ENCODE measurements around the gene TNRC6A.
"Not testable (repeated sequence)": the region's sequence is repeated elsewhere in the genome, so short reads cannot be mapped to it uniquely, and the experiment has no call there.

The TNRC6A gene

DNA sequence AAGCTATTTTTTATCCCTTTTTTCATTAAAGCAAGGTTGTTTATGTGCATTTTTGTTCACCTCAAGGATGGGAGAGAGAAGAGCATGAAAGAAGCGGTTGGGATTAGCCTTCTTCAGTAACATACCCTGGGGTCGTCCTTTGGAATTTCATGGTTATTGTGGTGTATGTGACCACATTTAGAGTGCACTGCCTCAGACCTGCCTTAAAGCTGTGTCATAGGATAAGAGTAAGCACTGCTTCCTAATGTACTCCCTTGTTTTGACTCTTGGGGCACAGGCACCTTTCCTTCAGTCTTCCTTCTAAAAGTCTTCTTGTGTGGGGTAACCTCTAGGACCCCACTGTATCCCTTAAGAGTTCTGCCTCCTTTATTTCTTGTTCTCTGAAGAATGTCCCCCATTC is 28.9 kb downstream of the TNRC6A start:
- DNase-seq (ENCODE audit: low spot score) = no peak

- DNase-seq (ENCODE audit: low spot score) = no peak
Measured at GRCh38 chr16:24759006-24759405, 29.6 kb downstream of the TNRC6A start.

- no peak for DNase-seq (ENCODE audit: low spot score)
Measured at GRCh38 chr16:24761526-24761925, 32.1 kb downstream of the TNRC6A start.

DNA sequence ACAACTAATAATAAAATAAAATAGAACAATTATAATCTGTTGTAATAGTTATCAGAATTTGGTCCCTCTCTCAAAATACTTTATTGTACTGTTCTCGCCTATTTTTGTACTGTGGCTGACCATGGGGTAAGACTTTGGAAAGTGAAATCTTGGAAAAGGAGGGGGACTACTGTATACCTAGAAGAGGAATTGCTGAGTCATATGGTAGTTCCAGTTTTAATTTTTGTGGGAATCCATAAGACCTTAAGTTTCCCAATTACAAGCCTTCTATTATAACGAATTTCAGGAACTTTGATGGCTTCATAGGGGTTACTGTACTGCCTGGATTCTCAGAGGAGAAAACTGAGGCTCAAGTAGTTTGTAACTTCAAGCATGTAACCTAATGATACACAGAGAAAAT is 35.5 kb downstream of the TNRC6A start:
- no peak for DNase-seq (ENCODE audit: low spot score)

- no peak for DNase-seq (ENCODE audit: low spot score)
Measured at GRCh38 chr16:24766057-24766456, 36.6 kb downstream of the TNRC6A start.

DNA sequence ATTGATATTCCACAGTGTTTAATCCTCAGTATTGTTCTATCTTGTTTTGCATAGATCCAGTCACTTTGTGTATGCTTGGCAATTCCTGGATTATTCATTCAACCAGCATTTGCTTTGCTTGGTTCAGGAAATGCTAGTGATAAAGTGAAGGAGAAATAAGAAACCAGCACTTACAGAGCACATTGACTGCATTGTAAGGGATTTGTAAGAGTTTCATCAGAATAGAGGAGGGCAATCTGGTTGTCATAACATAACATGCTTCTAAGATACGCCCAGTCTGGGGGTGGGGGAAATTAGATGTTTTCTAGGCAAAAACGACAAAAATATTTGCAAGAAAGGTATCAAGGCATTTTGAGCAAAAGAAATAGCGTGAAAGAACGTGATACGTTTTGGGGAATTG is 40.4 kb downstream of the TNRC6A start:
- no peak for DNase-seq (ENCODE audit: low spot score)

GRCh38 chr16:24771132-24771778 is 41.8 kb downstream of the TNRC6A start:
- no peak for DNase-seq (ENCODE audit: low spot score)

- DNase-seq (ENCODE audit: low spot score) = no peak
Measured at GRCh38 chr16:24771779-24772157, 42.3 kb downstream of the TNRC6A start.

DNA sequence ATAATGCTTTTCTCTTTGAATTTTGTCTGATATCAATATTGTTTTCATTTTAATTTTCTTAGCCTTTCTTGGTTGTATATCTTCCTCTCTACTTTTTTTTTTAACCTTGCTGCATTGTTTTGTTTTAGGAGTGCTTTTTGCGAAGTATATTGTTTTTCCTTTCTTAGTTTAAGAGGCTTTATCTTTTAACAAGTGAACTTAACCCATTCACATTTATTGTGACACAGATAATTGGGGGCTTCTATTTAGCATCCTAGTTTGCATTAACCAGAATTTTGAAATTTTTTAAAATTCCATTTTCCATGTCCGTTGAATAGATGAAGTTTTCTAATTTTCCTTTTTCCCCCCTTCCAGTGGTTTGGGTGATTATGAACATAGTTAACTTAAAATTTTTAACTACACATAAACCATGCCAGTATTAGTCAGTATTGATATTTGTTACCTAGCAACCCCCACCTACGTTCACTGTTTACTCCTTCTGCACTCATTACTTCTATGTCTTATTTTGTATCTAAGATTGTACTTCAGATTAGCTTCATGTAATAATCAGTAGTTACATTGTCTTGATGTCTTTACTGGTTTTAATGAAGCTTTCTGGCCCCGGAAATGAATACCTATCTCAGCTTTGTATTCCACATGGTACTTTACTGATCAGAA is 44.4 kb downstream of the TNRC6A start:
- DNase-seq (ENCODE audit: low spot score) = no peak

DNA sequence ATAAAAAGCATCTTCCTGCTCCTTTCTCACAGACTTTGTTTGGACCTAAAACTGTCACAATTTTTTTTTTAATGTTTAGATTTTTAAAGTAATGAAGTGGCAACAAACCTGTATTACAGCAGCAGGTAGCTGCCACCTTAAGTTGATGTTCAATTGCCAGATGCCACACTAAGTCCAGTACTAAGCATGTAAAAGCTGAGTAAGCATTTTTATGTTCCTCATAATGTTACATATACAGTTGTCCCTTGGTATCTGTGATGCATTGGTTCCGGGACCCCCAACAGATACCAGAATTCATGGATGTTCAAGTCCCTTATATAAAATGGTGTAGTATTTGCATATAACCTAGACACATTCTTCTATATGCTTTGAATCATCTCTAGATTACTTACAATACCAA is 45.1 kb downstream of the TNRC6A start:
- no peak for DNase-seq (ENCODE audit: low spot score)

DNA sequence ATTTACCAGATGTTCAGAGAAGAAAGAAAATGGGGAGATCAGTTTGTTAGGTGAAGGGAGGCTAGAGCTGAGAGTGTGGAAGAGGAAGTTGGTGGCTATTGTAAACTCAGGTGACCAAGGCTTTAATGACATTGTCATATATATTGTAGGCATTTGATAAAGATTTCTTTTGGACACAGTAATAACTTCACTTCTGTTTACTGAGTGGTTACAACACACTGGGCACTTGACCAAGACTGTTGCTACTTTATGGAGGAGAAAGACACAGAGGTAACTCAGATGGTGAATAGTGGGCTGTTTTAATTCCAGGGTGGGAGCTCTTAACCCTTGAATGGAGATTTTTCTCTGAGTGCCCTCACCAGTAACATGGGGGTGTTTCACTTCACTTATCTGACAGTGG is 46.0 kb downstream of the TNRC6A start:
- DNase-seq (ENCODE audit: low spot score) = no peak

- no peak for DNase-seq (ENCODE audit: low spot score)
Measured at GRCh38 chr16:24776501-24777220, 47.2 kb downstream of the TNRC6A start.

- no peak for DNase-seq (ENCODE audit: low spot score)
Measured at GRCh38 chr16:24778671-24779070, 49.2 kb downstream of the TNRC6A start.

GRCh38 chr16:24781256-24781655 is 51.8 kb downstream of the TNRC6A start:
- DNase-seq (ENCODE audit: low spot score) = no peak

DNA sequence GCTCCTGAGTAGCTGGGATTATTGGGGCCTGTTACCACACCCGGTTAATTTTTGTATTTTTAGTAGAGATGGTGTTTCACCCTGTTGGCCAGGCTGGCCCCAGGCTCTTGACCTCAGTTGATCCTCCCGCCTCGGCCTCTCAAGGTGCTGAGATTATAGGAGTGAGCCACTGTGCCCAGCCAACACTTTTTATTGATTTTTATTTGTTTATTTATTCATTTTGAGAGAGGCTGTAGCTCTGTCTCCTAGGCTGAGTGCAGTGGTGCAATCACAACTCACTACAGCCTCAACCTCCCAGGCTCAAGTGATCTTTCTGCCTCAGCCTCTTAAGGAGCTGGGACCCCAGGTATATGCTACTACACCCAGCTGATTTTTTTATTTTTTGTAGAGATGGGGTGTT is 54.7 kb downstream of the TNRC6A start:
- DNase-seq (ENCODE audit: low spot score) = no peak

GRCh38 chr16:24789881-24790280 is 60.4 kb downstream of the TNRC6A start:
- DNase-seq (ENCODE audit: low spot score) = no peak

- no peak for DNase-seq (ENCODE audit: low spot score)
Measured at GRCh38 chr16:24800586-24800985, 71.1 kb downstream of the TNRC6A start.

- no peak for DNase-seq (ENCODE audit: low spot score)
Measured at GRCh38 chr16:24801761-24802302, 72.4 kb downstream of the TNRC6A start.

DNA sequence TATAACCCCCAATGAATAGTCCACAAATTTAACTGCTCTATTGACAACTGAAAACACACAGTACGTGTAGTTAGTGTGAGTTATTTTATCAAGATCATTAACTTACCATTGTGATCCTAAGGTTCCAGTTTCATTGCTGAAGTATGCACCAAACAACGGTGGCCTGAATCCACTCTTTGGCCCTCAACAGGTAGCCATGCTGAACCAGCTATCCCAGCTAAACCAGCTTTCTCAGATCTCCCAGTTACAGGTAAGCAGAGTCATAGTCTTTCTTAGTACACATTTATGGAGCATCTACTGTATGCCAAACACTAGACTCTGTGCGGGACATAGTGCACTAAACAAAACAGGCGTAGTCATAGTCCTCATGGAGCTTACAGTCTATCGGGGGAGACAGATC is 76.0 kb downstream of the TNRC6A start:
- DNase-seq (ENCODE audit: low spot score) = no peak

DNA sequence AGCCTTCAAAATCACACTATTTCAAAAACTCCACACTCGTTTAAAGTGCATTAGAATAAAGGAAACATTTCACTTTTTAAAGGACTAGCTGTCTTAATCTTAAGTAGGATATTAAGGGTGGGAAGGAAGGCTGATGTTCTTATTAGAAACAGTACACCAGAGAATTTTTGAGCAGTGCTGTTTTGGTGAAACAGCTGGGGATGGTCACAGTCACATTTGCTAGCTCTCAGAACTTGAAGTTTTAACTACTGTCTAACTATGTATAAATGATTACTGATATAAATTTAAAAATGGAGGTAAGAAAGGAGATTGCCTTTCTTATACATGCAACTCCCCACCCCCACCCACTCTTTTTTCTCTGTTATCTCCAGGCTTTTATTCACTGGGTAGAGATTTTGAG is 77.8 kb downstream of the TNRC6A start:
- DNase-seq (ENCODE audit: low spot score) = no peak

DNA sequence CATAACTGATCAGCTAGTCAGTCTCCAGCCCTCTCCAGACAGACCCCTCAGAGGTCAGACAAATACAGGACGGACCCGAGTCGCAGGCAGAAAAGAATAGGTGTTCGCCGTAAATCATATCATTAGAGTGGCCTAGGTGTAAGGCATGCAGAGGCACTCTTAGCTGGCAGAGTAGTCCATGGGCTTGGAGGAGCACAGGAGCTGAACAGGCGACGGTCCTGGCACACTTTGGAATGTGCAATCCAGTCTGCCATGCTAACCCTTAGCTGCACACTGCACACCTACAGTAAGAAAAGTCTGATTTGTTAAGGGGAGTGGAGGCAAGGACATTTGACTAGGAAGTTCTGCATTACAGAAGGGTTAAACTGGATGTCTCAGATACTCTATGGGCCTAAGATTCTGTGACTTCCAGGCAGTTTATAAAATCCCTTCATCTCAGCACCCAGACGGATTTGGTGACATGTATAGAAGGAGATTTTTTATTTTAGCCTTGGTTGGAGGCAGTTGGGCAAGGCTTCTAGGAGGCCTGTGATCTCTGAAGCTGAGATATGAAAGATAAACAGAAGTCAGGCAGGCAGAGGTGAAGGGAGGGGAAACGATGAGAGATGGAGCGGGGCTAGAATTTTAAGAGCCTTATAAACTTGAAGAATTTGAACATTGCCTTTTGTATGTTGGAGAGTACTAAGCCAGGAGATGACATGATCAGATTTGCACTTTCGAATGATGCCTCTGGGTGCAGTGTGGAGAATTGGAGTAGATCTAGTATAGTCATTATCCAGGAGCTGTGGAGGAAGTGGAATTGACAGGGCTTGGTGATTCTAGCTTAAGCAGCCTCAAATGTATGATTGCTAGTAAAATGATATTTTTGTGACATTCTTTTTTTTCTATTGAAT is 81.7 kb downstream of the TNRC6A start:
- no peak for DNase-seq (ENCODE audit: low spot score)

- not testable (repeated sequence) for DNase-seq (ENCODE audit: low spot score)
Measured at GRCh38 chr16:24812813-24813212, 83.4 kb downstream of the TNRC6A start.
